IMR-90 (cell line): Measurements from ENCODE around the gene COA6. TPM values are rescaled to one million over a fixed set of nuclear protein-coding genes. Genes with fewer than 3 reads are reported as not detected.

ENCODE experiments used
- ATAC-seq: fragments of 200-7000 bp; cut with Tn5 transposase; 2 replicates; pipeline ENCODE4 v1.9.1; 2020; ENCODE audit warnings: low read depth, mild to moderate bottlenecking, moderate library complexity
- BruUV-seq: library from RNA; stranded (reverse); fragments of 400-500 nt; replicated peaks from 2 replicates; lab custom pipeline; 2021; lab: Mats Ljungman, UMichigan
- CTCF ChIA-PET: fragments of 300-600 bp; formaldehyde crosslinking; extraction: SDS; loops from one replicate; lab custom pipeline; 2021; ENCODE audit warnings: antibody characterized with exemption; lab: Yijun Ruan, JAX
- POLR2A ChIA-PET: fragments of 300-600 bp; sonication (Branson Sonifier 250); formaldehyde crosslinking; loops from one replicate; lab custom pipeline; 2022; ENCODE audit warnings: antibody characterized with exemption; ENCODE audit not compliant: unreplicated experiment; lab: Charles Lee
- DNase-seq: peaks from one replicate; pipeline ENCODE4 v3.0.0; 2013
- H2AFZ ChIP-seq: replicated peaks from 2 replicates; pipeline ENCODE3; 2013; ENCODE audit warnings: low read length, mild to moderate bottlenecking; ENCODE audit not compliant: poor library complexity
- H2AK5ac ChIP-seq: 2 replicates; pipeline ENCODE4 v1.6.1; 2013; ENCODE audit warnings: low read depth, low read length, inconsistent platforms
- H2AK9ac ChIP-seq: replicated peaks from 2 replicates; pipeline ENCODE3; 2013; ENCODE audit warnings: mild to moderate bottlenecking, low read depth, low read length, moderate library complexity; ENCODE audit not compliant: poor library complexity
- H2BK120ac ChIP-seq: 2 replicates; pipeline ENCODE4 v1.6.1; 2013; ENCODE audit warnings: low read depth, low read length, inconsistent platforms
- H2BK15ac ChIP-seq: 3 replicates; pipeline ENCODE4 v1.6.1; 2013; ENCODE audit warnings: low read depth, low read length, inconsistent platforms
- H2BK20ac ChIP-seq: 2 replicates; pipeline ENCODE4 v1.6.1; 2013; ENCODE audit warnings: low read depth, mild to moderate bottlenecking, inconsistent platforms, low read length, moderate library complexity
- H2BK5ac ChIP-seq: 2 replicates; pipeline ENCODE4 v1.6.1; 2013; ENCODE audit warnings: mild to moderate bottlenecking, low read depth, low read length, inconsistent platforms; ENCODE audit not compliant: poor library complexity, severe bottlenecking
- H3K14ac ChIP-seq: replicated peaks from 2 replicates; pipeline ENCODE4 v1.6.1; 2013; ENCODE audit warnings: low read depth, low read length, inconsistent platforms
- H3K18ac ChIP-seq: 2 replicates; pipeline ENCODE4 v1.6.1; 2013; ENCODE audit warnings: low read depth, low read length, control low read depth
- H3K23ac ChIP-seq: 2 replicates; pipeline ENCODE4 v1.6.1; 2013; ENCODE audit warnings: low read depth, low read length, inconsistent platforms
- H3K27ac ChIP-seq: 2 replicates; pipeline ENCODE4 v1.5.1; 2013; ENCODE audit warnings: mild to moderate bottlenecking, control low read depth, low read length; ENCODE audit not compliant: insufficient read depth
- H3K27me3 ChIP-seq: 2 replicates; pipeline ENCODE4 v1.6.1; 2013; ENCODE audit warnings: low read length; ENCODE audit not compliant: control insufficient read depth, insufficient read depth
- H3K36me3 ChIP-seq: 2 replicates; pipeline ENCODE4 v1.6.1; 2013; ENCODE audit warnings: low read length, mixed read lengths; ENCODE audit not compliant: control insufficient read depth, insufficient read depth
- H3K4ac ChIP-seq: 2 replicates; pipeline ENCODE4 v1.6.1; 2013; ENCODE audit warnings: low read depth, low read length, inconsistent platforms
- H3K4me1 ChIP-seq: 2 replicates; pipeline ENCODE4 v1.6.1; 2013; ENCODE audit warnings: low read length, mixed read lengths; ENCODE audit not compliant: control insufficient read depth, insufficient read depth
- H3K4me2 ChIP-seq: 2 replicates; pipeline ENCODE4 v1.6.1; 2013; ENCODE audit warnings: low read depth, mild to moderate bottlenecking, control low read depth, low read length, moderate library complexity
- H3K4me3 ChIP-seq: 2 replicates; pipeline ENCODE4 v1.5.1; 2013; ENCODE audit warnings: low read depth, mild to moderate bottlenecking, control low read depth, low read length, moderate library complexity; ENCODE audit not compliant: insufficient read depth
- H3K56ac ChIP-seq: 2 replicates; pipeline ENCODE4 v1.6.1; 2013; ENCODE audit warnings: low read length, inconsistent platforms; ENCODE audit not compliant: insufficient read depth; ENCODE audit errors: extremely low read depth
- H3K79me1 ChIP-seq, 2 experiments: 2 replicates each; pipeline ENCODE4 v1.6.1; 2013; ENCODE audit warnings: low read length in 2 of 2, inconsistent platforms in 1 of 2, low read depth in 1 of 2
- H3K9ac ChIP-seq: 2 replicates; pipeline ENCODE4 v1.6.1; 2013; ENCODE audit warnings: low read depth, low read length, control low read depth
- H3K9me1 ChIP-seq: 2 replicates; pipeline ENCODE4 v1.6.1; 2013; ENCODE audit warnings: low read length, inconsistent platforms; ENCODE audit not compliant: insufficient read depth
- H3K9me3 ChIP-seq: 2 replicates; pipeline ENCODE4 v1.6.1; 2013; ENCODE audit warnings: low read length; ENCODE audit not compliant: control insufficient read depth, insufficient read depth
- H4K20me1 ChIP-seq: 2 replicates; pipeline ENCODE4 v1.6.1; 2013; ENCODE audit warnings: low read length, inconsistent platforms; ENCODE audit not compliant: insufficient read depth
- H4K5ac ChIP-seq: 2 replicates; pipeline ENCODE4 v1.6.1; 2013; ENCODE audit warnings: mild to moderate bottlenecking, low read depth, low read length, control low read depth
- H4K8ac ChIP-seq, 2 experiments: 2 replicates each; pipeline ENCODE4 v1.6.1; 2013; ENCODE audit warnings: low read depth in 2 of 2, low read length in 2 of 2, control low read depth in 1 of 2, inconsistent platforms in 1 of 2
- H4K91ac ChIP-seq: 2 replicates; pipeline ENCODE4 v1.6.1; 2013; ENCODE audit warnings: low read depth, low read length, inconsistent platforms; ENCODE audit not compliant: insufficient read depth
- BHLHE40 ChIP-seq: fragments of 150-350 bp; IDR thresholded peaks from 2 replicates; pipeline ENCODE4 v1.6.1; 2016; ENCODE audit warnings: mild to moderate bottlenecking, low read depth, low read length
- CEBPB ChIP-seq: IDR thresholded peaks from 2 replicates; pipeline ENCODE4 v1.6.1; 2012; ENCODE audit warnings: low read depth, low read length, improper control_type of control experiment
- CHD1 ChIP-seq: IDR thresholded peaks from 2 replicates; pipeline ENCODE4 v1.6.1; 2012; ENCODE audit warnings: low read depth, low read length, improper control_type of control experiment
- MAZ ChIP-seq: IDR thresholded peaks from 2 replicates; pipeline ENCODE4 v1.6.1; 2012; ENCODE audit warnings: low read depth, mild to moderate bottlenecking, low read length, improper control_type of control experiment, moderate library complexity, borderline replicate concordance
- POLR2A ChIP-seq: IDR thresholded peaks from 2 replicates; pipeline ENCODE4 v1.6.1; 2012; ENCODE audit warnings: mild to moderate bottlenecking, low read depth, low read length
- RCOR1 ChIP-seq: IDR thresholded peaks from 2 replicates; pipeline ENCODE4 v1.6.1; 2012; ENCODE audit warnings: mild to moderate bottlenecking, low read length, improper control_type of control experiment; ENCODE audit not compliant: insufficient replicate concordance
- RFX5 ChIP-seq: IDR thresholded peaks from 2 replicates; pipeline ENCODE4 v1.8.0; 2012; ENCODE audit warnings: low read depth, mild to moderate bottlenecking, low read length, moderate library complexity
- SMC3 ChIP-seq: fragments of 150-350 bp; IDR thresholded peaks from 2 replicates; pipeline ENCODE4 v1.6.1; 2016; ENCODE audit warnings: low read depth, mild to moderate bottlenecking, antibody characterized with exemption, low read length, moderate library complexity
- WGBS, 2 experiments: methylation state at CpG; one replicate each; pipeline versions ENCODE4 v1.1.5 to v1.1.7; 2013; ENCODE audit warnings: missing lambda C conversion rate in 2 of 2; ENCODE audit not compliant: insufficient read length in 1 of 2; ENCODE audit errors: extremely low coverage in 2 of 2; 5-methylcytosine and 5-hydroxymethylcytosine counted together
- dilution Hi-C: fragments of 300-500 bp; cut with HindIII; formaldehyde crosslinking; loops from one replicate; pipeline ENCODE4 v1.14.3; 2018; ENCODE audit warnings: low sequenced_read_pairs; ENCODE audit not compliant: unreplicated experiment
- in situ Hi-C: fragments of 300-500 bp; cut with MboI; formaldehyde crosslinking; loops from 3 replicates; pipeline ENCODE4 v1.14.3; 2019; ENCODE audit warnings: low sequenced_read_pairs, inconsistent platforms, mixed read lengths
- intact Hi-C: fragments of 100-400 bp; cut with micrococcal nuclease; formaldehyde crosslinking; loops from 2 replicates; pipeline ENCODE4 v1.10.0; 2022
- polyA plus RNA-seq, 3 experiments: library from polyadenylated mRNA; depleted of rRNA; stranded (reverse); fragments of >200 nt; gene quantifications; 2 replicates each; pipeline ENCODE4 v1.2.3, GENCODE V29; 2012; ENCODE audit warnings: low replicate concordance in 1 of 3
- total RNA-seq: library from RNA; depleted of rRNA; stranded (reverse); fragments of >200 nt; gene quantifications from 2 replicates; pipeline ENCODE4 v1.2.3, GENCODE V29; 2012
- TF ChIP-seq, protein P1 (sequence below): conservative IDR thresholded peaks from 2 replicates; pipeline ENCODE4 v1.5.1; 2012; ENCODE audit warnings: mild to moderate bottlenecking, low read depth, low read length, improper control_type of control experiment

Gene COA6
- total and polyA plus RNA-seq, 2 of the 4 experiments (the other 2 are of a cell fraction), result 6.8 to 14.3 TPM

- WGBS, 2 experiments, result 85% methylated on average over 4 of the region's 10 CpGs; no CpG with 5 or more reads in 1 of the 2 experiments
- Histone ChIP-seq H4K8ac (no peak overlapping the region), H3K56ac (no peak overlapping the region), H2AFZ (no peak overlapping the region), H2AK5ac (no peak overlapping the region), H3K14ac (no peak overlapping the region), H3K4me1 (no peaks in the 10 kb centered on the region), H3K23ac (no peak overlapping the region), H4K5ac (no peak overlapping the region), H4K20me1 (no peaks in the 10 kb centered on the region), H3K36me3 (peaks cover 16% of the 10 kb centered on the region), H3K9ac (no peak overlapping the region), H3K18ac (no peak overlapping the region), H2AK9ac (no peak overlapping the region), H3K27me3 (no peaks in the 10 kb centered on the region), H2BK15ac (no peak overlapping the region), H3K4me3 (no peak overlapping the region), H3K9me1 (no peaks in the 10 kb centered on the region), H2BK20ac (no peak overlapping the region), H2BK120ac (no peak overlapping the region), H3K9me3 (no peaks in the 10 kb centered on the region), H3K27ac (no peak overlapping the region), H3K4me2 (no peak overlapping the region), H3K4ac (no peak overlapping the region), H3K79me1 (peaks cover 7 to 10% of the 10 kb centered on the region in 2 experiments), H4K91ac (no peak overlapping the region), H2BK5ac (no peak overlapping the region)
- no peak for ATAC-seq
- dilution Hi-C loops (no loop called here), in situ Hi-C loops (no loop called here), intact Hi-C loops (no loop called here)
- TF ChIP-seq, protein P1, sequence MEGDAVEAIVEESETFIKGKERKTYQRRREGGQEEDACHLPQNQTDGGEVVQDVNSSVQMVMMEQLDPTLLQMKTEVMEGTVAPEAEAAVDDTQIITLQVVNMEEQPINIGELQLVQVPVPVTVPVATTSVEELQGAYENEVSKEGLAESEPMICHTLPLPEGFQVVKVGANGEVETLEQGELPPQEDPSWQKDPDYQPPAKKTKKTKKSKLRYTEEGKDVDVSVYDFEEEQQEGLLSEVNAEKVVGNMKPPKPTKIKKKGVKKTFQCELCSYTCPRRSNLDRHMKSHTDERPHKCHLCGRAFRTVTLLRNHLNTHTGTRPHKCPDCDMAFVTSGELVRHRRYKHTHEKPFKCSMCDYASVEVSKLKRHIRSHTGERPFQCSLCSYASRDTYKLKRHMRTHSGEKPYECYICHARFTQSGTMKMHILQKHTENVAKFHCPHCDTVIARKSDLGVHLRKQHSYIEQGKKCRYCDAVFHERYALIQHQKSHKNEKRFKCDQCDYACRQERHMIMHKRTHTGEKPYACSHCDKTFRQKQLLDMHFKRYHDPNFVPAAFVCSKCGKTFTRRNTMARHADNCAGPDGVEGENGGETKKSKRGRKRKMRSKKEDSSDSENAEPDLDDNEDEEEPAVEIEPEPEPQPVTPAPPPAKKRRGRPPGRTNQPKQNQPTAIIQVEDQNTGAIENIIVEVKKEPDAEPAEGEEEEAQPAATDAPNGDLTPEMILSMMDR, result no peak
- no peak for TF ChIP-seq RCOR1
- no peak for TF ChIP-seq RFX5
- TF ChIP-seq CHD1, result no peak
- no peak for TF ChIP-seq BHLHE40
- no peak for TF ChIP-seq MAZ
- no peak for TF ChIP-seq POLR2A
- no peak for TF ChIP-seq SMC3
- TF ChIP-seq CEBPB, result no peak
- DNase-seq, result no peak
- ChIA-PET POLR2A (no interaction called here), CTCF (interaction anchor here (0.6 kb wide), 1 partner anchor 18 kb away, joined by 3 read pairs; no protein-coding TSS in a partner anchor)
- BruUV-seq, result no TSS peak
These were observed 8.7 kb downstream of the COA6 start for GRCh38 chr1:234381699-234382555.
